Right lobe of liver (tissue), 6 donors: ENCODE data around the gene KCNK3. TPM values are rescaled to one million over a fixed set of nuclear protein-coding genes. Genes with fewer than 3 reads are reported as not detected.
A peak's percentile ranks its signal among the peaks of the same experiment; 100 is the strongest.

Experiments
- ATAC-seq, 4 donors: fragments of 200-7000 bp; cut with Tn5 transposase; one replicate each; pipeline ENCODE4 v1.9.1; 2020; ENCODE audit warnings: mild to moderate bottlenecking in 4 of 4, moderate library complexity in 4 of 4
- DNase-seq, 3 donors: peaks; one replicate each; pipeline ENCODE4 v3.0.0-alpha.2; 2020
- H3K27ac ChIP-seq, 3 donors: fragments of 200-600 bp; one replicate each; pipeline ENCODE4 v1.8.0; 2022
- H3K27me3 ChIP-seq, 2 donors: fragments of 200-600 bp; one replicate each; pipeline ENCODE4 v1.8.0; 2022
- H3K36me3 ChIP-seq, 4 donors: fragments of 200-600 bp; sonication (generic) in 1 of 4; one replicate each; pipeline versions ENCODE4 v1.5.1 to v1.8.0; 2017 to 2022; ENCODE audit warnings: control low read depth in 1 of 4
- H3K4me1 ChIP-seq, 4 donors: fragments of 200-600 bp; sonication (generic) in 1 of 4; one replicate each; pipeline versions ENCODE4 v1.5.1 to v1.8.0; 2017 to 2022; ENCODE audit warnings: control low read depth in 1 of 4
- H3K4me3 ChIP-seq, 3 donors: fragments of 200-600 bp; one replicate each; pipeline ENCODE4 v1.8.0; 2022
- H3K9me3 ChIP-seq, 4 donors: fragments of 200-600 bp; sonication (generic) in 1 of 4; one replicate each; pipeline versions ENCODE4 v1.5.1 to v1.8.0; 2017 to 2022; ENCODE audit warnings: control low read depth in 1 of 4
- CTCF ChIP-seq, 4 donors: fragments of 200-600 bp in 3 of 4; fragments of 450-650 bp in 1 of 4; IDR thresholded peaks; one replicate each; pipeline versions ENCODE4 v1.5.1 to v1.8.0; 2016 to 2022; ENCODE audit warnings: antibody characterized with exemption in 4 of 4, mild to moderate bottlenecking in 2 of 4
- POLR2A ChIP-seq: fragments of 450-650 bp; IDR thresholded peaks from one replicate; pipeline ENCODE4 v1.6.1; 2017; ENCODE audit warnings: antibody characterized with exemption, mild to moderate bottlenecking
- WGBS: methylation state at CpG from one replicate; pipeline ENCODE4 v1.1.6; 2018; ENCODE audit warnings: low coverage, low lambda C conversion rate; ENCODE audit not compliant: insufficient coverage; ENCODE audit errors: missing lambda C conversion rate; 5-methylcytosine and 5-hydroxymethylcytosine counted together
- intact Hi-C, 2 donors: fragments of 100-400 bp; cut with DNase I; formaldehyde crosslinking; loops; one replicate each; pipeline versions ENCODE4 v1.11.2 to v1.14.1; 2022
- long read RNA-seq: library from polyadenylated mRNA; unstranded; transcript quantifications from one replicate; pipeline ENCODE4 v2.0.0, GENCODE V29; 2019
- total RNA-seq, 6 experiments: library from RNA; depleted of rRNA in 2 of 6; stranded (reverse); fragments of >200 nt in 2 of 6; fragmentation: NEBNext Ultra II Directional in 3 of 6; extraction: Animal tissue kit (Norgen Biotek cat#: 25700) in 3 of 6; gene quantifications; one replicate each; pipeline versions ENCODE4 v1.1.0 to v1.2.4, GENCODE V29; 2016 to 2023
- donor health status: DM: no; HTN: yes; CAD: no.
- donor health status: DM: no; HTN: no; CAD: no.
- donor health status: DM: no; HTN: no; CAD: no.
- donor health status: DM: no; HTN: yes; CAD: no.
- donor health status: DM: no; HTN: yes; CAD: no.

The KCNK3 gene
- total RNA-seq: under 1 TPM; 0.18 to 0.43 (median 0.33) TPM
- long read RNA-seq: 0 reads

- no peak within 1 kb of the TSS for H3K27ac ChIP-seq
- no peaks in the 10 kb centered on the region for H3K9me3 ChIP-seq
- intact Hi-C loops: no loop called here
- TF ChIP-seq POLR2A (no peak), CTCF (IDR thresholded peaks at IDR 0.05) (no peak)
- peaks cover 0 to 9% (median 0%) of the 10 kb centered on the region in 4 donors for H3K4me1 ChIP-seq
- 7% methylated on average over 16 of the region's 64 CpGs for WGBS
- H3K36me3 ChIP-seq: no peaks in the 10 kb centered on the region
- DNase-seq: peak in 1 of 3 donors; percentile 40
- H3K27me3 ChIP-seq: peaks cover 6 to 8% of the 10 kb centered on the region in 2 donors
- peak; percentile 70 to 92 (median 82) for ATAC-seq
- no peak within 1 kb of the TSS for H3K4me3 ChIP-seq
These were observed at the start of gene KCNK3 for GRCh38 chr2:26692279-26692896. TSS of gene KCNK3 (plus strand) at chr2:26692722. CDS start at chr2:26692876, 154 bp downstream.

DNA sequence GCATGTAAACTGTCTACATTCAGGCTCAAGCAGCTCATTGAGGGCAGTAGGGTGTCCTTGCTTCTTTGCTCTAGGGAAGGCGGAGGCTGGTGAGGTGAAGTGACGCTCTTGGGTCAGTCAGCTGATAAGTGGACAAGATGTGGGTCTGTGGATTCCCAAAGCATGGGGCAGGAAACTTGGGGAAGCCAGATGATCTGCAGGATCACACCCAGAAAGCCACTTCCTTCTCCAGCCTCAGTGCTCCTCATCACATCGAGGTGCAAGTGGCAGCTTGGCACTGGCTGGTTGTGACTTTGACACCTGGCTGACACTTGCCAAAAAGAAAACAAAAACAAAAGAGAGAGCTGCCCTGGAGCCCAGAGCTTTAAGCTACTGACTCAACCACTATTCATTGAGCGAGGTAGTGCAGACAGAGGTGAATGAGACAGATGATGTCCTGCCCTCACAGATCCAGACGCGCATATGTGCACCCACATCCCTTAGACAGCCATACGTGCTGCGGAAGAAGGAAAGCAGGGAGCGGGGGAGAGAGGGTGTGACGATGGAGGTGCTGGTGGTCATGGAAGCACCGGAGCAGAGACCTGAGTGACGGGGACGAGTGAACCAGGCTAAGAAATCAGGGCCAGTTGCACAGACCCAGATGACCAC, 48.2 kb upstream of the KCNK3 start:
- H3K4me1 ChIP-seq: no peaks in the 10 kb centered on the region
- no peaks in the 10 kb centered on the region for H3K36me3 ChIP-seq
- no peak for TF ChIP-seq POLR2A
- no peak for TF ChIP-seq CTCF (IDR thresholded peaks at IDR 0.05)
- no peak for ATAC-seq
- H3K27ac ChIP-seq: no peak overlapping the region
- no peaks in the 10 kb centered on the region for H3K27me3 ChIP-seq
- DNase-seq: no peak
- H3K4me3 ChIP-seq: no peak overlapping the region
- intact Hi-C loops: no loop called here
- H3K9me3 ChIP-seq: no peaks in the 10 kb centered on the region
- WGBS: 53% methylated on average over 11 of the region's 13 CpGs

- TF ChIP-seq POLR2A: no peak
- no peak for TF ChIP-seq CTCF (IDR thresholded peaks at IDR 0.05)
- no peak for DNase-seq
- intact Hi-C loops: no loop called here
These were observed 46.8 kb upstream of the KCNK3 start for GRCh38 chr2:26645762-26646161.

DNA sequence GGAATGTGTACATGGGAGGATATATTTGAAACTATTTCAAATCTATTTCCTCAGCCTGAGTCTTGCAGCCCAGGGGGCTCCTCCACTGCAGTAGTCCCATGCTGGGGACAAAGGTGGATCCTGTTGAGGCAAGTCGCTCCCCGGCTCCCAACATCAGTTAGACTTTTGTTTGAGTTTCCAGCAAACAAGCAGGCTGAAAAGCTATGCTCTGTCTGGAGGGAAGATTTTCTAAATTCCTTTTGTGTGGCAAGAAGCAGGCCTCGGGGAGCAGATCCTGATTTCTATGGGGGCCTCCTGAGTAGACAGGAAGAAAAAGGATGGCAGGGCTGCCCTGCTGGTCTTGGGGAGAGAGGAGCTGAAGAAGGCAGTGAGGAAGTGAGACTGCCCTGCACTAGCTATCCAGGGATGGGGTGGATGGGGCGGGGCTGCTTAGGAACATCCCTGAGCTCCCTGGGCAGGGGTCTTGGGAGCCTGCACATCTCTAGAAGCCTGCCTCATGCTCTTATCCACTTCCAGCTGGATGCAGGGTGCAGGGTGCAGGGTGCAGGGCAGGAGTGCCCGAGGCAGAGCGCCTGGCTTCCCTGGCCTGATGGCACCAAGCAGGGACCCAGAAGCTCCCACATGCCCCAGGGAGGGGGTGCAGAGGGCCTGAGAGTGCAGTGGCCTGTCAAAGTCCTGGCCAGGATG, 45.4 kb upstream of the KCNK3 start:
- H3K9me3 ChIP-seq: no peaks in the 10 kb centered on the region
- H3K27ac ChIP-seq: no peak overlapping the region
- DNase-seq: no peak
- ATAC-seq: no peak
- no peak overlapping the region for H3K4me3 ChIP-seq
- intact Hi-C loops: no loop called here
- no peaks in the 10 kb centered on the region for H3K27me3 ChIP-seq
- no peak for TF ChIP-seq POLR2A
- no peak for TF ChIP-seq CTCF (IDR thresholded peaks at IDR 0.05)
- 42% methylated on average over 4 of the region's 6 CpGs for WGBS
- no peaks in the 10 kb centered on the region for H3K4me1 ChIP-seq
- no peaks in the 10 kb centered on the region for H3K36me3 ChIP-seq

More at GRCh38 chr2:26645762-26646161, 46.8 kb upstream of the KCNK3 start:
- Histone ChIP-seq H3K27me3 (no peaks in the 10 kb centered on the region), H3K4me3 (no peak overlapping the region), H3K27ac (no peak overlapping the region), H3K4me1 (no peaks in the 10 kb centered on the region), H3K9me3 (no peaks in the 10 kb centered on the region), H3K36me3 (no peaks in the 10 kb centered on the region)
- 57% methylated on average over 1 of the region's 10 CpGs for WGBS
- no peak for ATAC-seq
